HEK293T (cell line): ENCODE data around the gene APBB2.

ENCODE experiments used
- ARNT ChIP-seq: fragments of 450-650 bp; IDR thresholded peaks from 2 replicates; pipeline ENCODE4 v1.6.1; 2017; ENCODE audit warnings: mild to moderate bottlenecking
- BHLHE40 ChIP-seq: fragments of 450-650 bp; IDR thresholded peaks from 2 replicates; pipeline ENCODE4 v1.6.1; 2016; ENCODE audit warnings: mild to moderate bottlenecking, moderate library complexity, borderline replicate concordance
- CTBP1 ChIP-seq: fragments of 450-650 bp; IDR thresholded peaks from 2 replicates; pipeline ENCODE4 v1.6.1; 2016; ENCODE audit warnings: borderline replicate concordance
- ELF4 ChIP-seq: fragments of 450-650 bp; IDR thresholded peaks from 2 replicates; pipeline ENCODE4 v1.6.1; 2017; ENCODE audit warnings: antibody characterized with exemption
- FOXA1 ChIP-seq: fragments of 450-650 bp; IDR thresholded peaks from 2 replicates; pipeline ENCODE4 v1.6.1; 2016; ENCODE audit warnings: mild to moderate bottlenecking
- FOXK2 ChIP-seq: fragments of 450-650 bp; IDR thresholded peaks from 2 replicates; pipeline ENCODE4 v1.6.1; 2016; ENCODE audit warnings: mild to moderate bottlenecking
- FOXM1 ChIP-seq: fragments of 450-650 bp; IDR thresholded peaks from 2 replicates; pipeline ENCODE4 v1.6.1; 2017; ENCODE audit warnings: mild to moderate bottlenecking, borderline replicate concordance
- HDGF ChIP-seq: fragments of 450-650 bp; IDR thresholded peaks from 2 replicates; pipeline ENCODE4 v1.6.1; 2017; ENCODE audit warnings: antibody characterized with exemption, borderline replicate concordance
- LEF1 ChIP-seq: fragments of 450-650 bp; IDR thresholded peaks from 2 replicates; pipeline ENCODE4 v1.6.1; 2017; ENCODE audit warnings: mild to moderate bottlenecking, borderline replicate concordance
- PKNOX1 ChIP-seq: fragments of 450-650 bp; IDR thresholded peaks from 2 replicates; pipeline ENCODE4 v1.6.1; 2016
- SP1 ChIP-seq: fragments of 450-650 bp; IDR thresholded peaks from 2 replicates; pipeline ENCODE4 v1.6.1; 2017
- SUZ12 ChIP-seq: fragments of 450-650 bp; IDR thresholded peaks from 2 replicates; pipeline ENCODE4 v1.6.1; 2016; ENCODE audit warnings: mild to moderate bottlenecking
- TARDBP ChIP-seq: fragments of 450-650 bp; IDR thresholded peaks from 2 replicates; pipeline ENCODE4 v1.6.1; 2016
- ZNF384 ChIP-seq: fragments of 450-650 bp; IDR thresholded peaks from 2 replicates; pipeline ENCODE4 v1.6.1; 2016

GRCh38 chr4:41199788-41200187 lies 14.6 kb downstream of the APBB2 start:
- TF ChIP-seq BHLHE40 (no peak), SUZ12 (no peak), ZNF384 (no peak), SP1 (no peak), FOXK2 (no peak), TARDBP (no peak), PKNOX1 (no peak), LEF1 (no peak), ELF4 (no peak), CTBP1 (no peak), FOXM1 (no peak), FOXA1 (no peak), ARNT (no peak), HDGF (no peak)
